HG02943 (cell line): ENCODE data around the gene CEP78.
"Not testable (repeated sequence)": the region's sequence is repeated elsewhere in the genome, so short reads cannot be mapped to it uniquely, and the experiment has no call there.

Experiments used
- ATAC-seq: cut with Tn5 transposase; IDR thresholded peaks from one replicate; pipeline ENCODE4 v1.9.1; 2021; ENCODE audit warnings: mild to moderate bottlenecking, low read depth, moderate library complexity; ENCODE audit not compliant: unreplicated experiment

CEP78 gene

GRCh38 chr9:78280982-78281668 lies 45.2 kb downstream of the CEP78 start:
- ATAC-seq = no peak

- ATAC-seq = not testable (repeated sequence)
Observed at GRCh38 chr9:78284181-78284580, 48.3 kb downstream of the CEP78 start.

GRCh38 chr9:78286125-78286524 lies 50.2 kb downstream of the CEP78 start:
- no peak for ATAC-seq

- no peak for ATAC-seq
Observed at GRCh38 chr9:78286946-78287388, 51.1 kb downstream of the CEP78 start.

- no peak for ATAC-seq
Observed at GRCh38 chr9:78288214-78288892, 52.5 kb downstream of the CEP78 start.

- no peak for ATAC-seq
Observed at GRCh38 chr9:78289474-78289873, 53.6 kb downstream of the CEP78 start.

- ATAC-seq = no peak
Observed at GRCh38 chr9:78291240-78291925, 55.5 kb downstream of the CEP78 start.

- ATAC-seq = no peak
Observed at GRCh38 chr9:78292026-78292425, 56.2 kb downstream of the CEP78 start.

GRCh38 chr9:78292716-78293497 lies 57.0 kb downstream of the CEP78 start:
- no peak for ATAC-seq

- ATAC-seq = no peak
Observed at GRCh38 chr9:78294290-78295176, 58.7 kb downstream of the CEP78 start.

- no peak for ATAC-seq
Observed at GRCh38 chr9:78295177-78295575, 59.3 kb downstream of the CEP78 start.

- no peak for ATAC-seq
Observed at GRCh38 chr9:78295731-78296130, 59.9 kb downstream of the CEP78 start.

GRCh38 chr9:78296201-78296892 lies 60.5 kb downstream of the CEP78 start:
- ATAC-seq = no peak

GRCh38 chr9:78296893-78297671 lies 61.2 kb downstream of the CEP78 start, which contains the start of gene PSAT1:
PSAT1 (plus strand) TSS chr9:78297125; CDS start chr9:78297211, 86 bp downstream.
- ATAC-seq = peak; percentile 97

- no peak for ATAC-seq
Observed at GRCh38 chr9:78297672-78297961, 61.7 kb downstream of the CEP78 start.

- ATAC-seq = no peak
Observed at GRCh38 chr9:78298046-78298765, 62.3 kb downstream of the CEP78 start.

GRCh38 chr9:78300209-78300608 lies 64.3 kb downstream of the CEP78 start:
- ATAC-seq = no peak

GRCh38 chr9:78301466-78301865 lies 65.6 kb downstream of the CEP78 start:
- no peak for ATAC-seq
